DMS53 treated with DMSO at 0.1 percent for 48 hours (cell line): ENCODE results near the gene DAPK3.

Source experiments
- DNase-seq: peaks from one replicate; lab custom pipeline; 2025; ENCODE audit not compliant: unreplicated experiment; lab: John Stamatoyannopoulos, UW

DAPK3 gene

DNA sequence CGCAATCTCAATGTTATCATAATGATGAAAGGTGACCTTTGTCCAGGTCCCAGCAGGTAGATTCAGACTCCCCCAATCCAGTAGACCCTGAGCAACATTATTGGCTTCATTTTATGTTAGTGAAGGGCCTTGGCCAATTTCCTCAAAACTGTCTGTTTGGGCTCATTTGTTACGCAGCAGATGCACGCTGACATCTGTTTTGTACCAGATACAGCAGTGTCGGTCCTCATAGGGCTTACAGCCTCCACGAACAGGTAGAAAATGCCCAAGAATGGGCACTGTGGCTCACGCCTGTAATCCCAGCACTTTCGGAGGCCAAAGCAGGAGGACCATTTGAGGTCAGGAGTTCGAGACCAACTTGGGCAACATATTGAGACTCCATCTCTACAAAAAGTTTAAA lies 51.1 kb downstream of the DAPK3 start:
- no peak for DNase-seq

- no peak for DNase-seq
Observed at GRCh38 chr19:3916033-3916432, 54.9 kb downstream of the DAPK3 start.

GRCh38 chr19:3914199-3914598 lies 56.7 kb downstream of the DAPK3 start:
- no peak for DNase-seq

GRCh38 chr19:3910105-3910504 lies 60.8 kb downstream of the DAPK3 start:
- DNase-seq, result no peak
